ENCODE results near the gene NRG2.

NRG2 gene

DNA sequence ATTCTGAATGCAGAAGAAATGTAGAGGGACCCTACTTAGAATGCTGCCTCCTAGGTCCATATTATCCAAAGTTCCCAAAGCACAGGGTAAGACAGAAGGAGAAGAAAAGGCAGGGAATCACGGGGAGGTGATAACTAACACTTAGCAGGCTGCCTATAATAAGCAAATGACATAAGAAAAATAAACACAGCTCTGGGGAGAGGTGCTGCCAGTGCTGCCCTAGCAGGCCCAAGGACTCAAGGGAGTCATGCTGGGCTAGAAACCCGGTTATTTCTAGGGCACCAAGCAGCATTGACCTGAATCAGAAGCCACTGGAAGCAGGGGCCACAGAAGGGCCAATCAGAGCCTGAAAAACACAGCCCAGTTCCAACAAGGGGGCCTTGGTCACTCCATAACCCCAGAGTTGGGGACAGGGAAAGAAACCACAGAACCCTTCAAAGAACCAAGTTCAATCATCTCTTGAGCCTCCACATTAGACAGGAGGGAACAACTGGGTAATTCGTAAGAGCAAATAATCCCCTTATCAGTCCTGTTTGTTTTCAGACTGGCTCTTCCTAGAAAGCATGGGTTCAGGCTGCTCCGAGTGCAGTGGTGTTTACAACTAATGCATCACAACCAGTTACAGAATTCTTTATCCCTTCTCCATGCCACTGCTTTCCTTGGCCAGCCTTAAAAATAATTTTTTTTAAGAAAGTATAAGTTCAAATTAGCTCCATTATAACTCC, 24.0 kb downstream of the NRG2 start:
- FAIRE-seq (no peak), DNase-seq (ENCODE audit: insufficient read length) (no peak)
- TF ChIP-seq POLR2A (IDR thresholded peaks at IDR 0.05; ENCODE audit: low read depth, low read length): no peak
- no peak for TF ChIP-seq POLR2AphosphoS5 (IDR thresholded peaks at IDR 0.05; ENCODE audit: low read depth, low read length)
- no peak for TF ChIP-seq TAF1 (IDR thresholded peaks at IDR 0.05; ENCODE audit: borderline replicate concordance, low read depth, low read length)

DNA sequence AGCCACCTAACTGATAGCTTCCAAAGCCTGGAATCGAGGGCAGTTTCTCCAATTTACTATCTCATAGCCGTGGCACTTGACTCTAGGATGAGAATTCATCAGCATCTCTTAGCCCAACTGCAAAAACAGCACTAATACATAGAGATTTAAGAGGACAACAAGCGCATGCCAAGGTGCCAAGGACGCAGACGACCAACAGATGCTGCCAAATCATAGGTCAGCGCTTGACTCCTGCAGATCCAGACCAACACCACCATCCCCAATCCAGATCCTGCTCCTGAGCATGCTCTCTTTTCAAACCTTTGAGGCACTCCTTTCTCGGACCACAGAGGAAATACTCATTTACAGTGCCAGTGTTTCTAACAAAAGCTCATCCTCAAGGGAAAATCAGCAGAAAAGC, 24.6 kb downstream of the NRG2 start:
- TF ChIP-seq POLR2A (IDR thresholded peaks at IDR 0.05; ENCODE audit: low read depth, low read length) (no peak), POLR2AphosphoS5 (IDR thresholded peaks at IDR 0.05; ENCODE audit: low read depth, low read length) (no peak), TAF1 (IDR thresholded peaks at IDR 0.05; ENCODE audit: borderline replicate concordance, low read depth, low read length) (no peak)
- DNase-seq (ENCODE audit: insufficient read length) (no peak), FAIRE-seq (peak; percentile 81)

DNA sequence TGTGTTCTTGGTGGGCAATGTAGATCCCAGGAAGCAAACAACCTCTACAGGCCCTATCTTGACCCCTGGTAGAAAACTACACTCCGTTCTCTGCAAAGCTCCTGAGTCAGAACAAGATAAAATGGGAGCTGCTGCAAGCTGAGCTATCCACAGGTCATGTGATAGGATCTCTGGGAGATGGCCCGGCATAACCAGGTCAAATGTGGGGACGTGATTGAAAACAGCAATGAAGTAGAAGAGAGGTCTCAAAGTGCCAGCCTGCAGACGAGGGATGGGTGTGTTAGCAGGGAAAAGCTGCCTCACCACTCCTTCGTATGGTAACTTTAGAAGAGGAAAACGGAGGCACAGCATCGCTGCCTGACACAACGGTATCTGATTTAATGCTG, 25.0 kb downstream of the NRG2 start:
- no peak for DNase-seq (ENCODE audit: insufficient read length)
- TF ChIP-seq POLR2A (IDR thresholded peaks at IDR 0.05; ENCODE audit: low read depth, low read length): no peak
- TF ChIP-seq POLR2AphosphoS5 (IDR thresholded peaks at IDR 0.05; ENCODE audit: low read depth, low read length): no peak
- no peak for TF ChIP-seq TAF1 (IDR thresholded peaks at IDR 0.05; ENCODE audit: borderline replicate concordance, low read depth, low read length)
- peak; percentile 68 for FAIRE-seq

DNA sequence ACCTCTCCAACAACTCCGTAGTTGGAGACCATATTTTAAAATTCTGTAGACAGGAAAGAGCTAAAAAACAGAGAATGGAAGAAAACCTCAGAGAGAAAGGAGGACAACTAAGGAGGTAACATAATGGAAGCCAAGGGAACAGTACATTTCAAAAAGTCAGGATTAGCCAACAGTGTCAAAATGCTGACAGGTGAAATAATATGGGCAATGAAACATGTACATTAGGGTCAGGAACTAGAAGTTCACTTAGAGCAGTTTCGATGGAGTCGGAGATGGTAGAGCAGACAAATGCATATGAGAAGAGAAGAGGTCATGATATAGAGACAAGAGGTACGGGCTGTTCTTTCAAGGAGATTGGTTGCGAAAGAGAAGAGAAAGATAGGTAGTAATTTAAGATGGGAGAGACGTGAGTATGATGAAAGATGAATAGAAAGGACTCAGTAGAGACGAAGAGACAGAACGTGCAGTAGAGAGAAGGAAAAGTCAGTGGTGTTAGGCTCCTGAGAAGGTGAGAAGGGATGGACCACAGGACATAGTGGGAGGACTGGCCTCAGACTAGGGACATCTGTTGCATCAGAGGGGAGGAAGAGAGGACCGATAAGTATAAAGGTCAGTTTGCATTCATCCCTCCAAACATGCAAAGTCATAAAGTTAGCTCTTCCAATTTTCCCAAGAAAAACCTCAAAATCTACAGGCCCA, 25.6 kb downstream of the NRG2 start:
- FAIRE-seq: no peak
- TF ChIP-seq TAF1 (IDR thresholded peaks at IDR 0.05; ENCODE audit: borderline replicate concordance, low read depth, low read length): no peak
- no peak for TF ChIP-seq POLR2A (IDR thresholded peaks at IDR 0.05; ENCODE audit: low read depth, low read length)
- no peak for TF ChIP-seq POLR2AphosphoS5 (IDR thresholded peaks at IDR 0.05; ENCODE audit: low read depth, low read length)
- DNase-seq (ENCODE audit: insufficient read length): no peak

DNA sequence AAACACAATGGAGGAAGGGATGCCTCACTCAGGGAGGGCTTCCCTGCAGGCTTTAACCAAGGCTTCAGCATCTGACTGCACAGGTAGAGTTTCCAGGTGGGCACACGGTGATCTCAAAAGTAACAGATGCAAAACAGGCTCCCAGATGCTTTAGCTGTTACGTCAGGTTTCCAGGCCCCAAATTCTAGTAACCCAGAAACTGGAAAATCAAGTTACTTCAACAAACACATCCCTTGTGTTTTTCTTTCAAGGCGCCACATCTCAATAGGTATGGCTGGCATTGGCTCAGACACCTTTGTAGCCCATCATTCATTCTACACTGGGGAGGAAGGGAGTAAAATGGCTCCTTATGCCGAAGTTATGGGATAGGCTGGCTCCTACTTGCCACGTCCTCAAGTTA, 27.4 kb downstream of the NRG2 start:
- TF ChIP-seq POLR2A (IDR thresholded peaks at IDR 0.05; ENCODE audit: low read depth, low read length): no peak
- TF ChIP-seq POLR2AphosphoS5 (IDR thresholded peaks at IDR 0.05; ENCODE audit: low read depth, low read length): no peak
- TF ChIP-seq TAF1 (IDR thresholded peaks at IDR 0.05; ENCODE audit: borderline replicate concordance, low read depth, low read length): no peak
- no peak for DNase-seq (ENCODE audit: insufficient read length)
- peak; percentile 38 for FAIRE-seq

DNA sequence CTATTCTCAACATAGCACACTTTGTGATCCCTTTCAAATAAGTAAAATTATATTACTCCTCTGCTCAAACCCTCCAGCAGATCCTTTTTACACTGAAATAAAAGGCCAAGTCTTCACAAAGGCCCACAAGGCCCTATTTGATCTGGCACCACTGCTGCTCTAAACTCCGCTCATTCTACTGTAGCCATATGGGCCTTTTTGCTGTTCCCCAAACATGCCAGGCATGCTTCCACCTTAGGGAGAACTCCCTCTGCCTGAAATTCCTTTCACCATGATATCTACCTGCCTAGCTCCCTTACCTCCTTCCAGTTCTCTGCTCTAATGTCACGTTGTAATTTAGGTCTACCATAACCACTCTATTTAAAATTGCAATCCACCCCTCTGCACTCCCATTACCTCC, 28.3 kb downstream of the NRG2 start:
- DNase-seq (ENCODE audit: insufficient read length) (no peak), FAIRE-seq (no peak)
- TF ChIP-seq POLR2AphosphoS5 (IDR thresholded peaks at IDR 0.05; ENCODE audit: low read depth, low read length) (no peak), TAF1 (IDR thresholded peaks at IDR 0.05; ENCODE audit: borderline replicate concordance, low read depth, low read length) (no peak), POLR2A (IDR thresholded peaks at IDR 0.05; ENCODE audit: low read depth, low read length) (no peak)

DNA sequence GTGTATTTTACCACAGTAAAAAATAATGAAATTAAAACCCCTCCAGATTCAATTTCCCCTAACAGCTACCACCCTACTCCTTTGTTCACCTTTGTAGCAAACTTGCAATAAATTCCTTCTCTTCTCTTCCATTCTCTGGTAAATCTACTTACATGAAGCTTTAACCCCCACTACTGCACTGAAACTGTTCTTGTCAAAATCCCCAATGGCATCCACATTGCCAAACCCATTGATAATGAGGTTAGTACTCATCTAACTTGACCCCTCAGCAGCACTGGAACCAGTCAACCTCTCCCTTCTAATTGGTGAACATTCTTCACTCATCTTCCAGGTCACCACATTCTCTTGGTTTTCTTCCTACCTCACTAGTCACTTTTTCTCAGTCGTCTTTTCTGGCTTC, 29.6 kb downstream of the NRG2 start:
- FAIRE-seq (peak; percentile 27), DNase-seq (ENCODE audit: insufficient read length) (no peak)
- no peak for TF ChIP-seq POLR2A (IDR thresholded peaks at IDR 0.05; ENCODE audit: low read depth, low read length)
- TF ChIP-seq POLR2AphosphoS5 (IDR thresholded peaks at IDR 0.05; ENCODE audit: low read depth, low read length): no peak
- TF ChIP-seq TAF1 (IDR thresholded peaks at IDR 0.05; ENCODE audit: borderline replicate concordance, low read depth, low read length): no peak

DNA sequence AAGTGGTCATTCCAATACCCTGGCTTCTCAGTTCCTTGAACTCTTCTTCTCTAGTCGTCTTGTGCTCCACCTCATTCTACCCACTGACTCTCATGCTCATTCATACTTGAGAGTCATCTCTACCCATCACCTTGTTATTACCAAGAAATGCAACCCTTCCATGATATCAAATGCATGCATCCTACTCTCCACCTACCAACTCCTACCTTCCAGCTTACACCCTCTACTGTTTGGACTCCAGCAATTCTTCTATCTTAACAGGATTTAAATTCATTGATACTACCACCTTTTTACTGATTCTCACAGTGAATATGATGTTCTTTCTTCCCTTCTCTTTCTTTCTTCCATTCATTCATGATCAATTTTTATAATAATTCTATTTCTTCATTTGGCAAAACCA, 30.7 kb downstream of the NRG2 start:
- DNase-seq (ENCODE audit: insufficient read length): no peak
- FAIRE-seq: no peak
- TF ChIP-seq TAF1 (IDR thresholded peaks at IDR 0.05; ENCODE audit: borderline replicate concordance, low read depth, low read length) (no peak), POLR2AphosphoS5 (IDR thresholded peaks at IDR 0.05; ENCODE audit: low read depth, low read length) (no peak), POLR2A (IDR thresholded peaks at IDR 0.05; ENCODE audit: low read depth, low read length) (no peak)

DNA sequence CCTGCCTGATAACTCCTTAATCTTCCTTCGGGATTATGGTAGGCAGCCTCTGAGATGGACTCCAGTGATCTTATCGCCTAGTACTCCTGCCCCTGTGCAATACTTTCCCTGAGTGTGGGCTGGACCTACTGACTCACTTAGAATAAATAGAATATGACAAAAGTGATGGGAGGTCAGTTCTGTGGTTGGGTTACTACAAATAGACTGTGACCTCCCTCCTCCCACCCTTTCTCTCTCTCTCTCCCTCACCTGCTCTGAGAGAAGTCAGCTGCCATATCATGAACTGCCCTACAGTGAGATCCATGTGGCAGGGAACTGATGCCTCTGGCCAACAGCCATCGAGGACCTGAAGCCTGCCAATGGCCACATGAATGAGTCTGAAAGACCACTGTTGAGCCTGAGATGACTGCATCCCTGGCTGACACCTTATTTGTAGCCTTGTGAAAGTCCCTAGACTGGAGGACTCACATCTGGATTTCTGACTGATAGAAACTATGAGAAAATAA, 31.7 kb downstream of the NRG2 start:
- peak; percentile 93 for FAIRE-seq
- no peak for TF ChIP-seq POLR2AphosphoS5 (IDR thresholded peaks at IDR 0.05; ENCODE audit: low read depth, low read length)
- no peak for TF ChIP-seq TAF1 (IDR thresholded peaks at IDR 0.05; ENCODE audit: borderline replicate concordance, low read depth, low read length)
- no peak for TF ChIP-seq POLR2A (IDR thresholded peaks at IDR 0.05; ENCODE audit: low read depth, low read length)
- no peak for DNase-seq (ENCODE audit: insufficient read length)

DNA sequence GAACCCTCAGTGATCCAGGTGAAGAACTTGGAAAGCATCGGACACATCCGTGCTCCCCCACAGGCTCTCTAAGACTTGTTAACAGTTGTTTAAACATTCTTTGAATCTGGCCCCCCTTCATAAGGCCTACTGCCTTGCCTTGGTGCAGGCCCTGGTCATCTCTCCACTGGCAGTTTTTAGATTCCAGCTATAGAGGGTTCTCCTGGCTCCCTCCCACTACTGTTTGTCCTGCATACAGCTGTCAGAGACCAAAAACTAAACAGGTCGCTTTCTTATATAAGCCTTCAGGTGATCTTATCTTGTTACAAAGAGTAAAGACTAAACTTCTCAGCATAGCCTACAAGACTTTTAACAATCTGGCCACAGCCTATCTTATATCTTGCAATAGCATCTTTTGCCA, 32.3 kb downstream of the NRG2 start:
- DNase-seq (ENCODE audit: insufficient read length) (no peak), FAIRE-seq (no peak)
- TF ChIP-seq POLR2AphosphoS5 (IDR thresholded peaks at IDR 0.05; ENCODE audit: low read depth, low read length): no peak
- no peak for TF ChIP-seq TAF1 (IDR thresholded peaks at IDR 0.05; ENCODE audit: borderline replicate concordance, low read depth, low read length)
- no peak for TF ChIP-seq POLR2A (IDR thresholded peaks at IDR 0.05; ENCODE audit: low read depth, low read length)

DNA sequence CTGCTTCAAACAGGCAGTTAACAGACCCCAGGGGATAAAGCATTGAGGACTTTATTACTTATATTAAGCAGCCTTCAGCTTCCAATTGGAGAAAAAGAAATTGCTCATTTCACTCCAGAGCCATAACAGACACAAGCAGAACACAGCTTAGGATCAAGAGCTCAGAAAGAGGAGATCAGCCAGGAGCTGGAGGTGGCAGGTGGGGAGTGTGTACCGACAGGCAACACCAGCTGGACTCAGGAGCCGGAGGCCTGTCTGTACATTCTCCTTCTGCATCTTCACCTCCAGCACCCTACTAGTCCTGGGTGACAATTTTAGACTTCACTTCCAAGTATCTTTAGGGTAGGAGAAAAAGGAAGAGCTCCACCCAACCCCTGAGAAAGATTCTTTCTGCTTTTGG, 35.8 kb downstream of the NRG2 start:
- no peak for TF ChIP-seq TAF1 (IDR thresholded peaks at IDR 0.05; ENCODE audit: borderline replicate concordance, low read depth, low read length)
- TF ChIP-seq POLR2AphosphoS5 (IDR thresholded peaks at IDR 0.05; ENCODE audit: low read depth, low read length): no peak
- TF ChIP-seq POLR2A (IDR thresholded peaks at IDR 0.05; ENCODE audit: low read depth, low read length): no peak
- FAIRE-seq (no peak), DNase-seq (ENCODE audit: insufficient read length) (no peak)

DNA sequence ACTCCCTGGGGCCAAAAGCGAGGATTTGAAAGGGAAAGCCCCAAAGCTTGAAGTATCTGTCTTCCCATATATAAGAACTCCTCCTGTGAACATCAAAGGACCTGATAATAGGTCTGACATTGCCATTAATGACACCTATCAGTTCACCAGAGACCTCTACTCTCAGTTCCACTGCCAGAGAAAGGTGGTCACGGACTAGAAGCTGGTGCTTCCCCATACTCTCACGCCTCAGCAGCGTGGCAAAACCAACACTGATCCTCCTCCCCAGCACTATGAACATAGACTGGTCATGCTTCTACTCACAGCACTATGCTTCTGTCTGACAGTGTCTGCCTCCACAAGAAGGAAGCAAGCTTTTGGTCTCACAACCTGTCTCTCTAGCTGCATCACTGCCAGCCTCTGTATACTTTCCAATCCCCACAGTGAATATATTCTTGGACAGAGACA, 37.9 kb downstream of the NRG2 start:
- FAIRE-seq (peak; percentile 99), DNase-seq (ENCODE audit: insufficient read length) (no peak)
- TF ChIP-seq POLR2A (IDR thresholded peaks at IDR 0.05; ENCODE audit: low read depth, low read length) (peak; percentile 59; the same call in 1 of the 2 replicates), TAF1 (IDR thresholded peaks at IDR 0.05; ENCODE audit: borderline replicate concordance, low read depth, low read length) (no peak), POLR2AphosphoS5 (IDR thresholded peaks at IDR 0.05; ENCODE audit: low read depth, low read length) (0 out of 2 replicates have a peak, but pooled peaks have one; percentile 28)
